Myocyte (in vitro differentiated cells): Measurements from ENCODE around the gene SIAH1. TPM values are rescaled to one million over a fixed set of nuclear protein-coding genes. Genes with fewer than 3 reads are reported as not detected.
A peak's percentile ranks its signal among the peaks of the same experiment; 100 is the strongest.
"Not testable (repeated sequence)": the region's sequence is repeated elsewhere in the genome, so short reads cannot be mapped to it uniquely, and the experiment has no call there.

Experiments
- DNase-seq: peaks from one replicate; pipeline ENCODE4 v3.0.0-alpha.2; 2012; ENCODE audit warnings: low read depth
- total RNA-seq: library from RNA; depleted of rRNA; stranded (reverse); fragments of >200 nt; gene quantifications from 2 replicates; pipeline ENCODE4 v1.2.3, GENCODE V29; 2014

The SIAH1 gene
- total RNA-seq, 1 donor from 2014 or later = 24.6 TPM

DNA sequence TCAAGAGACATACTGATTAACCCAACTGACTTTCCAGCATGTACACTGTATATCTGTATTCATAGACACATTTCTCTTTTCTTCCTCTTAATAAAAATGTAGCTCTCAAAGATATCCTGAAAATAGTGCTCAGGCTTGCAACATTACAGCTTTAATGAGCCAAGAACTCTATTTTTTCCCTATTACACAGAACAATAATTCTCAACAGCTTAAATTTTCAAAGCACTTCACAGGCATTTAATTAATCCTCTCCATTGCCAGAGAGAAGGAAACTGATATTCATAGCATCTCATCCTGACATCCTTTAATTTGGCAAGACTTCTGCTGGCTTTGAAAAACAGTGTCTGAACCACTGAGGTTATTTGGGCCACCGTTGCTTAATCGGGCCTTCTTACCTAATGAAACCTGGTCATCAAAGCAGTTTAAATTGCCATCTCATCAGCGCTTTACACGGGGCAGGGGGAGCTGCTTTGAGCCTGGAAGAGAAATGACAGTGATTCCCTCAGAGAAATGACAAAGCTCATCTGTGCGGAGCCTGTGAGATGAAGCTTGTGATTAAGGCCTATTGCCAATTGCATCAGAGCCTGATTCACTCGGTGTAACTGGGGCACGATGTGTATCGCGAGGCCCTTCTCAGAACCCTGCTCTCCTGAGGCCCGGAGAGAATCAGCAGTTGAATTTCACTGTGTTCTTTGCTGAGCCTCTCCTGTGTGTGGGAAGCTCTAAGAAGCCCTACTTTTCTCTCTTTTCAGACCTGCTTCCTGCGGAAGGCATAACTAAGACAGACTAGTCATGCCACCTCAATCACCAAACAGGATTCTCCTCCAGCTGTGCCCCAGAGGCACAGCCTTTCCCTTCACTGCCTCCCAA, 8.5 kb upstream of the SIAH1 start:
- no peak for DNase-seq

DNA sequence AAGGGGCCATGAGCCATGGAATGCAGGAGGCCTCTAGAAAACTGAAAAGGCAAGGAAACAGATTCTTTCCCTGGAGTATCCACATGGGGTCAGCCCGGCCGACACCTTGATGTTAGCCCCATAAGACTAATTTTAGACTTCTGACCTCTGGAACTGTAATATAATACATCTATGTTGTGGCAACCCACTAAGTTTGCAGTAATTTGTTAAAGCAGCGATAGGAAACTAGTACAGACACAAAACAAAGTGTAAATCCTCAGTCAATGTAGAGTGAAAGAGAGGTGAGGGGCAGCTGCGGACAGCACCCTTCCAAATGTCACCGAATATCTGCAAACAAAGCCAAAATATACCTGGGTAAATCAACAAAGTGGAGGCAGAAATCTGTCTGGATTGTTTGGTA, 7.2 kb upstream of the SIAH1 start:
- no peak for DNase-seq

DNA sequence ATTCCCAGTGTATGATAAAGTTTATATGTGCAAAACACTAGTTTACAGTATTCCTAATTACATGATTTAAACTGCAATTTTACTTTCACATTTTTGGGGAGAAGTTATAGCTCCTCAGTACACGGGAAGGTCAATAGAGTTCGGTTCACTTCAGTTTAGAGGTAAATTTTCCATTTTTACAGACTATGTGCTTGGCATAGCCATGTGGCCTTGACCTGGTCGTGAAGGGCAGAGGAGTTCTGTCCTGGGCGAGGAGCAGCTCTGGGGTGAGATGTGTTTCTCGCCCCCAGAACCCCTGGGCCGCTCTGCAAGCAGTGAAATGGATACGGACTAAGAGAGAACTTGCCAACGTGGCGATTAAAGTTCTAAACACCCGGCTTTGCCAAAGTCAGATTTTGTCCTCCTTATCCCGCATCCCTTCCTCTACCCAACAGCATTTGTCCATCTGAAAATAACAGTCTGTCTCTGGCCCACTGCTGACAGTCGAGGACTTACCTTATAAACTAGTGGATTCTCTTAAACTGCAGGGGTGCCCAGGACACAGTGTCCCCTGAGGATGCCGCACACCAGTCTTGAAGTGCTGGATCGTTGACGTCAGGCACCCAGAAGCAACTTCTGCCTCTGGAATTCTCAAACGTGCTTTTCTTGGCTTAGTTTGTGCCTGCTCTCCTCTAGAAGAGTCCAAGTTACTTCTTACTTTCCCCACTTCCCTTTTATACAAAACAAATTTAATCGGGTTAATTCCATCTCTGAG, 1.5 kb upstream of the SIAH1 start:
- no peak for DNase-seq

DNA sequence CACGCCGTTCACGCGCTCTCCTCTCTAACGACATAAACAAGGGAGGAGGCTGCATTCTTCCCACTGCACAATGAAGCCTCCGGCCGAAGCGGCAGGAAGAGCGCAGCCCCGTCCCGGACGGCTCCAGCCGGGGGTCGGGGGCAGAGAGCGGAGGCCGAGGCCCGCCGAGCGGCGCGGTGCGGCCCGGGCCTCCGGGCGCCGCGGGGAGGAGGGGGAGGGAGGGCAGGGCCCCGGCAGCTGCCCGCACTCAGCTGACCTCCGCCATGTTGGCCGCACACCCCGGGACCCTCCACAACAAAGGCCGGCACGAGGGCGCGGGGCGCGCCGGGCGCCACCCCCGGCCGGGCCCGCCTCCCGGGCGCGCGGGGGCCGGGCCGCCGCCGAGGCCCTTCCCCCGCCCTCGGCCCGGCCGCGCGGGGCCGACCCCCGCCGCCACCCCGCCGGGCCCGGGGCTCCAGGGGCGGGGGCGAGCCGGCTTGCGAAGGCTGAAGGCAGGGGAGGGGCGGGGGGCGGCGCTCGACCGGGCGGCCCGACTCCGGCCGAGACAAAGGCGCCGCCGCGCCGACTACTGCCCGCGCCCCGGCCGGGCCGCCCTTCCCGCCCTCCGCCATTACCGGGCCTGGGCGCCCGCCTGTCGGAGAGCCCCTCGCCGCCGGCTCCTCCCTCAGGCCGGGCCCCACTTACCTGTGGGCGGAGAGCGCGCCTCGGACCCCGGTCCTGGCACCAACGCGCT, 527 bp downstream of the SIAH1 start:
- peak; percentile 75 for DNase-seq

DNA sequence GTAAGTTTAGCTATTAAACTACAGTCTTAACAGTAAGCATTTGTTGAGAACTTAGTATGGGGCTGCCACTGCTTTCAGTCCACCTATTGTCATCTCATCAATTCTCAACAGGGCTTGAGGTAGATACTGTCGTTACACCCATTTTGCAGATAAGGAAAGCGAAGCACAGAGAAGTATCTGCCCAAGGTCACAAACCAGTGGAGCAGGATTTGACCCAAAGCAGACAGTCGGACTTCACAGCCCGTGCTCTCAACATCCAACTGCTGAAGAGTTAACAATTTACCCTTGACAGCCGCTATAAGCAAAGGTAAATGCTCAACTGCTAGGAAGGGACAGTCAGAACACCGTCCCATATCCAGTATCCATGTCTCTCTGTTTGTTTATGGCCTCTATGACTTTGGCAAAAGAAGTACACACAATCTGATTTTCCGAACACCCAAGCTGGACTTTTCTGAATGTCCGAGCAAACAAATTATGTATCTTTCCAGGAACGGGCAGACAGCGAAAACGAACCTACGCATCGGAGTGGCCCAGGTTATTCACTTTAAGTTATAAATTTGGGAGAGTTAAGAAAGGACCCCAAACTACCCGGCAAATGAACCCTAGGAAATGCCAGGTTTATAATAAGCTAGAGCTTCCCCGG, 1.2 kb downstream of the SIAH1 start:
- peak; percentile 37 for DNase-seq

DNA sequence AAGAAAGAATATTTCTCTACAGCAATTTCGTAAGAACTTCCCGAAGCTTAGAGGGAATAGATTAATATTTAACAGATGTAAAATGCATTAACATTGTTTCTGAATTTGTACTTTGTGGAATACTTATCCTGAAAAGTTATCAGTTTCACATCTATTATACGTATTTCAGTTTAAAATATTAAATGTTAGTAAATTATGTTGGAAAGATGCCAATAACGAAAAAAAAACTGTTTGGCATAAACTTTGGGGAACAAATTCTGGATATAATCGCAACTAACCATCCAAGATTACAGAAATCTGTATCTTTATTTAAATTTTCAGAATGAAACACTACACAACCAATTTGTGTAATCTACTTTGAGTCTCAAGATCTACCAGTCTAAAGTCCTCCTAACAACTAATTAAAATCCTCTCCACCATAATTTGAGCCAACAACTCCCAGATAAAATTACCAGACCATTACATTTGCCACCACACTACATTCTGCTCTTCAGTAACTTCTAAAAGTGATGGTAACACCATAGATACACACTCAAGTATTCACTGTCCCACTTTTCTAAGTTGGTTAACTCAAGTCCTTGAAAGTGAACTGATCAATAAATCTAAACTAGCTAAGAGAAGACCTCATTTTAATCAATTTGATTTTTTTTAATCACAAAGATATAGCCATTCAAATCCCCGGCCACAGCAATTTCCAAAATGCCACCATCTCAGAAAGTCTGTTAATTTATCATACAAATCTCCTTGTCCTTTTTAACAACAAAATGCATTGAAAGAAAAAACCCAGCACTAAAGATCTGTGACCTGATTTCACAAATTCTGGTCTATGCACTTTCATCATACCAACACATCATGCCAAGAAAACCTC, 2.0 kb downstream of the SIAH1 start:
- DNase-seq = no peak

DNA sequence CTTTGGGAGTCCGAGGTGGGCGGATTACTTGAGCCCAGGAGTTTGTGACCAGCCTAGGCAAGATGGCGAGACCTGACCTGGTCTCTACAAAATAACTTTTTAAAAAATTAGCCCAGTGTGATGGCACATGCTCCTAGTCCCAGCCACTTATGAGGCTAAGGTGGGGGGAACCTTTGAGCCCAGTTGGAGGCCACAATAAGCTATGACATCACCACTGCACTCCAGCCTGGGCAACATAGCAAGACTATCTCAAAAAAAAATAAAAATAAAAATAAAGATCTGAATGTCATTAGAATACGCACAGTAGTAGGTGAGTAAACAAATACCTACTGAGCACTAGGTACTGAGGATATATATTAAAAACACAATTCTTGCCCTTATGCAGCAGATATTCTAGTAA, 3.1 kb downstream of the SIAH1 start:
- no peak for DNase-seq

DNA sequence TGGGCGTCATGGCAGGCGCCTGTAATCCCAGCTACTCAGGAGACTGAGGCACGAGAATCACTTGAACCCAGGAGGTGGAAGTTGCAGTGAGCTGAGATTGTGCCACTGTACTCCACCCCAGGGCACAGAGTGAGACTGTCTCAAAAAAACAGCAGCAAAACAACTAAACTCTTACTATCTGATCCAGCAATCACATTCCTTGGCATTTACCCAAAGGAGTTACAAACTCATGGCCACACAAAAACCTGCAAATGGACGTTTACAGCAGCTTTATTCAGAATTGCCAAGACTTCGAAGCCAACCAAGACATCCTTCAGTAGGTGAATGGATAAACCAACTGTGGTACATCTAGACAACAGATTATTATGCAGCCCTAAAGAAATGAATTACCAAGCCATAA, 4.0 kb downstream of the SIAH1 start:
- DNase-seq = no peak

DNA sequence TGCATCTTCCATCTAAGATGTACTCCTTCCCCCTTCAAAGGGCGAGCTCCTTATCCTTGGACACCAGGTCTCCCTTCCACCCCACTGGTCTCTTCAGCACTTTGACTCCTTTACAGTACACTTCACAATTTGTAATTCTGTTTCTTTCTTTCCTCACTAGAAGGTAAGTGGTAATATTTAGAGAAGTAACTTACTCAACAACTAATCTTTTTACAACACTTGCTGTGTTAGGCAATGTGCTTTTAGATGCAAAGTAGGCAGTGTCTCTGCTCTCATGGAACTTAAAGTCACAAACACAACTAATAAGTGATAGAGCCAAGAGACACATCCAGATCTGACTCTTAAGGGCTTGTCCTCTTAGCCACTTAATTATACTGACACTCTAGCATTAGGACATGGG, 6.4 kb downstream of the SIAH1 start:
- DNase-seq = no peak

DNA sequence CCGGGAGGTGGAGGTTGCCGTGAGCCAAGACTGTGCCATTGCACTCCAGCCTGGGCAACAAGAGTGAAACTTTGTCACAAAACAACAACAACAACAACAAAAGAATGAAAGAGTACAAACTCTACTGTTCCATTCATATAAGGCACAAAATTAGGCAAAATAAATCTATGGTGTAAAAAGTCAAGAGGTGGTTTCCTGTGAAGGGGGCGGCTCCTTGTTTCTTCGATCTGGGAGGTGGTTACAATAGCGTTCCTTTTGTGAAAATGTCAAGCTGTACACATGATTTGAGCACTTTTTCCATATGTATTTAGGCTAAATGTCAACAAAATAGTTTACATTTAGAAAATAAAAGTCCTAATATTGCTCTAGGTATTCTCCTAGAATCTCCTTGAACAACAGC, 6.9 kb downstream of the SIAH1 start:
- no peak for DNase-seq

DNA sequence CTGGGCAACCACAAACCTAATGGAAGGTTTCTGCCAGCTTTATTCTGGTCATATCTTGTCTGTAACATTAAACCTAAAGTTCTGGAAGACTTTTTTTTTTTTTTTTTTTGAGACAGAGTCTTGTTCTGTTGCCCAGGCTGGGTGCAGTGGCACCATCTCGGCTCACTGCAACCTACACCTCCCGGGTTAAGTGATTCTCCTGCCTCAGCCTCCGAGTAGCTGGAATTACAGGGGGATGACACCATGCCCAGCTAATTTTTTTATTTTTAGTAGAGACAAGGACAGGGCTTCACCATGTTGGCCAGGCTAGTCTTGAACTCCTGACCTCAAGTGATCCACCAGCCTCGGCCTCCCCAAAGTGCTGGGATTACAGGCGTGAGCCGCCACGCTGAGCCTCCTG, 7.9 kb downstream of the SIAH1 start:
- DNase-seq = not testable (repeated sequence)

DNA sequence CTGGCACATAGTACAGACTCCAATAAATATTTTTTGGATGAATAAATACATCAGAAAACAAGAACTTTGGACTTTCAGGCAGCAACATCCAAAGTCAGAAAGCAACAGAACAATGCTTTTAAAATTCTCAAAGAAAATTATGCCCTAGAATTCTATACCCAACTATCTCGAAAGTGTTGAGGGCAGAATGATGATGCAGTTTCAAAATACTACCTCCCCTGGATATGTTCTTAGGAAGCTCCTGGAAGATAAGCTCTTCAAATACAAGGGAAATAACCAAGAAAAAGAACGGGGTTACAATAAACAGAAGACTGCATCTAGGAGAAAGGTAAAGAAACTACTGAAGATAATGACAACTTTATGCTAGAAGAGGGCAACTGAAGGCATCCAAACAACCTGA, 11.0 kb downstream of the SIAH1 start:
- no peak for DNase-seq

DNA sequence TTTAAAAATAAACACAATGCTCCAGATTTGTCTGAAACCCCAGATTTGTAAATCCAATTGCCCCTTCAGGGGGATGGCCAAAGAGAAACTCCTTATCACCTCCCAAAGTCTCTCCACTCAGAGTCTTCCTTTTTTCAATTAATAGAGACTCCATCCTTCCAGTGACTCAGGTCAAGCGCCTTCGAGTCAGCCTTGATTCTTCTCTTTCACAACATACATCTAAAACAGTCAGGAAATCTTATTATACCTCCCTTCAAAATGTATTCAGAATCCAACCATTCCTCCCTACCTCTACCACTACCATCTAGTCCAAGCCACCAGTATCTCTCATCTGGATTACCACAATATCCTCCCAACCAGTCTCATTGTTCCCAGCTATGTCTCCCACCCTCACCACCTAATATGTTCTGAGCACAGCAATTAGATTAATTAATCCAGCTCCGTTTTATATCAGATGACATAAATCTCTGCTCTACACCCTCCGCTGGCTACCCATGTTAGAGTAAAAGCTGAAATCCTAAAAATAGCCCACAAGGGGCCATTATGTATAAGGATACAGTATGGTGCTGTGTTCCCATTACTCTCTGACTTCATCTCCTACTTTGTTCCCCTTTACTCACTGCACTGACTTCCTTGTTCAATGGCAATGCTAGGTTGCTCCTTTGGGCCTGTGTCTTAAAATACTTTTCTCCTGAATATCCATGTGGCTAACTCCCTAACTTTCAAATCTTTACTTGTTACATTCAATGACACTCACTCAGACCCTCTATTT, 11.8 kb downstream of the SIAH1 start:
- DNase-seq = no peak

DNA sequence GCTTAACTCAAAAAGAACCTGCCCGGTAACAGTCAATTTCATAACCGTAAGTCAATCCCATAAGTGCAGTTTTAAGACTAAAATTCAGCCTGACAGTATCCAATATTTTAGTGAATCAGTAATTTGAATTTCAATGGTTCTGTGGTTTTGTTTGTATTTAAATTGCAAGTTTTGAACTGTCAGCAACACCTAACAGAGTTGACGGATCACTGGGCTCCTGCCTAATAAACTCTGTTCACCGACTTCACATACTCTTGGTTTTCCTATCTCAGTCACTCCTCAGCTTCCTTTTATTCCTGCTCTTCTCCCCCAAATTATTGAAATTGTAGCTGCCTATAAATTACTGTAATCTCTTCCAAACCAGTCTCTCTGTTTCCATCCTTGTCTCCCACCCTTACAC, 12.5 kb downstream of the SIAH1 start:
- no peak for DNase-seq

DNA sequence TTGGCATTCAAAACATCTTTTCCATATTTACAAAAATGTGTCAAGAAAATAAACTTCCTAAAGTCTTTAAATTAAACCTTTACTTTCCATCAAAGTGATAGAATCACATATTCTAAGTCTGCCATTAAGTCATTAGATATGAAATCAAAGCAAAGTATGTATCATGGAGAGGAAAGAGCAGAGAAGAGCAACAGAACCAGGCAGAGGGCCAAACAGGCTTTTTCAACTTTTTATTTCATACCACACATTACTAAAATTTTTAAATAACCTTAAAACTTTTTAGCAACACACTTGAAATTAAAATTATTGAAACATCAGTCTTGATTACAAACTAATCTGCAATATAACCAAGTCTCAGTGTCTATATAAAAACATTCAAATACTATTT, 13.8 kb downstream of the SIAH1 start:
- no peak for DNase-seq

DNA sequence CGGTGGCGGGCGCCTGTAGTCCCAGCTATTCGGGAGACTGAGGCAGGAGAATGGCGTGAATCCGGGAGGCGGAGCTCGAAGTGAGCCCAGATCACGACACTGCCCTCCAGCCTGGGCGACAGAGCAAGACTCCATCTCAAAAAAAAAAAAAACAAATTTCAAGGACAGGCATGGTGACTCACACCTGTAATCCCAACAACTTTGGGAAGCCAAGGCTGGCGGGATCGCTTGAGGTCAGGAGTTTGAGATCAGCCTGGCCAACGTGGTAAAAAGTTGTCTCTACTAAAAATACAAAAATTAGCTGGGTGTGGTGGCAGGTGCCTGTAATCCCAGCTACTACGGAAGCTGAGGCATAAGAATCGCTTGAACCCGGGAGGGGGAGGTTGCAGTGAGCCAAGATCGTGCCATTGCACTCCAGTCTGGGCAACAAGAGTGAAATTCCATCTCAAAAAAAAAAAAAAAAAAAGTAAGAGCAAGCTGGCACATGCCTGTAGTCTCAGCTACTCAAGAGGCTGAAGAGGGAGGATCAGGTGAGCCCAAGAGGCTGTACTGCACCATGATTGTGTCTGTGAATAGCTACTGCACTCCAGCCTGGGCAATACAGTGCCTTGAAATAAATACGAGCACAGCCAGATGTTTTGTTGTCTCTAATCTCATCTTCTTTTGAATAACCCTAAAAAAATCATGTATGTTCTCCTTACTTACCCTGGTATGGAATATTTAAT, 14.4 kb downstream of the SIAH1 start:
- DNase-seq = not testable (repeated sequence)

DNA sequence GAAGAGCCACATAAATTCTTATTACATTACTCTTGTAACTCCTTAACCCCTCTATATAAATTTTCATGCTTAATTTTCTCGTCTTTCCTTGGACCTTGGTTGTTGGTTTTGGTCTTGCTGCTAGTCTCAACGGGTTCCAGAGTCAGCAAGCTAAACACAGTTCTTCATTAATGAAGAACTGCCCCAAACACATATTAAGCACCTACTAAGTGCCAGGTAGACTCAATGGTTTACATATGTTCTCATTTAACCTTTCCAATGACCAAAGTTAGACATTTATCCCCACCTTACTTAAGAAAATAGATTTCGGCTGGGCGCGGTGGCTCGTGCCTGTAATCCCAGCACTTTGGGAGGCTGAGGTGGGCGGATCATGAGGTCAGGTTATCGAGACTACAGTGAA, 15.0 kb downstream of the SIAH1 start:
- no peak for DNase-seq

DNA sequence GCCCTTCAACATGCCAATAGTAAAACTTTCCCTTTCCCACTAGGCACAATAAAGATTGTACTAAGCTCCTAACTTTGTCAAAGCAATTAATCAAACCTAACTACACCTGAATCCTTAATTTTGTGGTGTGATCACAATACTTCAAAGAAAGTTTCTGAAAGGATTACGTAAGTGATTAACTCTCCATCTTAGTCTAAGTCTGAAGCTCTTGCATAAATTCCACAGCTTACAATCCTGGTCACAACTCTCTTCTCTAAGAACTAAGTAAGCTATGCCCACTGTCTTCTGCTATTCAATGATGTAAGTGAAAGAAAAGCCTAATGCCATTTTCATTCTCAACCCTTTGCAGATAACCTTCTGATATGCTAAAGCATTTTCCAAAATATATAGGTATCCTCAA, 15.4 kb downstream of the SIAH1 start:
- DNase-seq = no peak

DNA sequence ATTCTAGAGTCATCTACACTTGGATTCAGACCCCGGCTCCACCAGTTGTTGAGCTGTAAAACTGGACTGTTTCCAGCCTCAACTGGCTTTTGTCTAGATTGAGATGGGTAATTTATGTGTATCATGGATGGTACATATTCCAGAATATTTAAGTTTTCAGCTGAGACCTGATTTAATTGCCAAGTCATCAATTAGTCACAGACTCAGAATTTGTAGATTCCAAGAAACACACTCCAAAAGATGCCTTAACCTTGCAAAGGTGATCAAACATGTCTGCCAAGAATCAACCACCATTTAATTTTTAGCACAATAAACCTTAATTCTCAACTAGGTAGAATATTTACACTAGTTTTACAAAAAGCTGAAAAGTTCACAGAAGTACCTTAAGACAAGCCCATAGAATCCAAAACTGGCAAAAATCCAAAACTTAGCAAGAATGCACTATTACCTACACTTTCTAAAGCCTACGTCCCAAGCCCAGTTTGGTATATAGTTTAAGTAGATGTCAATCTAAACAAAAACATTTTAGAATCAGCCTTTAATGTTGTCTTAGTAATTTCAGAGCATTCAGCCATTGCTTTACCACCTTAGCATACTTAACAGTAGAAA, 17.7 kb downstream of the SIAH1 start:
- no peak for DNase-seq
